K562 (cell line): ENCODE measurements around the gene G2E3. TPM values are rescaled to one million over a fixed set of nuclear protein-coding genes. Genes with fewer than 3 reads are reported as not detected.

Source experiments
- ATAC-seq: fragments of 200-7000 bp; cut with Tn5 transposase; 3 replicates; pipeline ENCODE4 v1.9.1; 2020; ENCODE audit warnings: moderate library complexity
- BruUV-seq: library from RNA; stranded (reverse); fragments of 400-500 nt; replicated peaks from 2 replicates; lab custom pipeline; 2021; lab: Mats Ljungman, UMichigan
- CTCF ChIA-PET: fragments of 300-600 bp; formaldehyde crosslinking; extraction: SDS; loops from one replicate; lab custom pipeline; 2021; ENCODE audit warnings: low intra/inter-chr PET ratio; lab: Yijun Ruan, JAX
- POLR2A ChIA-PET: fragments of 300-600, 350-650 bp; sonication (Branson Sonifier 250); formaldehyde crosslinking; extraction: SDS; loops from one replicate; lab custom pipeline; 2021; ENCODE audit warnings: antibody characterized with exemption, inconsistent platforms; lab: Yijun Ruan, JAX
- DNase-seq, 4 experiments: peaks; one replicate each; pipeline versions ENCODE4 v3.0.0 to v3.0.0-alpha.2; 2011 to 2018; ENCODE audit warnings: low spot score in 3 of 4, mixed read lengths in 3 of 4; ENCODE audit errors: extremely low read depth in 1 of 4
- FAIRE-seq: peaks from 2 replicates; lab custom pipeline; 2011; peaks lifted over from hg19 to GRCh38; lab: Jason Lieb, UNC
- H2AFZ ChIP-seq: 2 replicates; pipeline ENCODE4 v1.6.0; 2011; ENCODE audit warnings: low read depth, low read length, control low read depth, inconsistent platforms
- H3K27ac ChIP-seq: fragments of 200-600 bp; 3 replicates; pipeline ENCODE4 v1.8.0; 2011; ENCODE audit warnings: low read depth, mild to moderate bottlenecking, control low read depth, inconsistent platforms, low read length, moderate library complexity, mixed read lengths; ENCODE audit errors: extremely low read depth
- H3K27me3 ChIP-seq, 2 experiments: fragments of 300-600 bp in 1 of 2; 2 replicates in 1 of 2; 3 replicates in 1 of 2; pipeline versions ENCODE4 v1.6.0 to v1.8.0; 2011; ENCODE audit warnings: inconsistent platforms in 2 of 2, low read length in 2 of 2, mild to moderate bottlenecking in 1 of 2, mixed read lengths in 1 of 2, moderate library complexity in 1 of 2; ENCODE audit not compliant: control insufficient read depth in 2 of 2, insufficient read depth in 2 of 2
- H3K36me3 ChIP-seq: fragments of 300-600 bp; 3 replicates; pipeline ENCODE4 v1.8.0; 2011; ENCODE audit warnings: mild to moderate bottlenecking, low read length, inconsistent platforms; ENCODE audit not compliant: control insufficient read depth, insufficient read depth
- H3K4me1 ChIP-seq, 2 experiments: fragments of 200-600 bp in 1 of 2; replicated peaks in 1 of 2; 2 replicates in 1 of 2; 3 replicates in 1 of 2; pipeline versions ENCODE4 v1.5.1 to v1.8.0; 2011; ENCODE audit warnings: inconsistent platforms in 2 of 2, low read length in 2 of 2, mild to moderate bottlenecking in 1 of 2, mixed read lengths in 1 of 2, moderate library complexity in 1 of 2; ENCODE audit not compliant: control insufficient read depth in 2 of 2, insufficient read depth in 2 of 2
- H3K4me2 ChIP-seq: 2 replicates; pipeline ENCODE4 v1.6.1; 2011; ENCODE audit warnings: low read length, control low read depth, inconsistent platforms, mixed read lengths; ENCODE audit not compliant: insufficient read depth
- H3K4me3 ChIP-seq: fragments of 200-600 bp; sonication (generic), shearing (Covaris generic); 2 replicates; pipeline ENCODE4 v1.5.1; 2016; ENCODE audit warnings: control low read depth, inconsistent platforms
- H3K79me2 ChIP-seq: fragments of 200-600 bp; 3 replicates; pipeline ENCODE4 v1.8.0; 2011; ENCODE audit warnings: low read length, inconsistent platforms; ENCODE audit not compliant: control insufficient read depth, insufficient read depth
- H3K9ac ChIP-seq, 2 experiments: 2 replicates each; pipeline versions ENCODE4 v1.6.0 to v1.6.1; 2011; ENCODE audit warnings: low read depth in 2 of 2, low read length in 2 of 2, control low read depth in 1 of 2, inconsistent platforms in 1 of 2, mild to moderate bottlenecking in 1 of 2, mixed read lengths in 1 of 2; ENCODE audit not compliant: insufficient read depth in 1 of 2
- H3K9me1 ChIP-seq: one replicate; pipeline ENCODE4 v1.6.0; 2011; ENCODE audit warnings: inconsistent platforms, mild to moderate bottlenecking, low read length, moderate library complexity; ENCODE audit not compliant: control insufficient read depth, insufficient read depth
- H3K9me3 ChIP-seq: replicated peaks from 2 replicates; pipeline ENCODE4 v1.5.1; 2011; ENCODE audit warnings: low read depth, low read length, inconsistent platforms; ENCODE audit not compliant: control insufficient read depth, insufficient read depth
- H4K20me1 ChIP-seq: replicated peaks from 2 replicates; pipeline ENCODE4 v1.6.1; 2011; ENCODE audit warnings: low read length, inconsistent platforms, mixed read lengths; ENCODE audit not compliant: control insufficient read depth, insufficient read depth
- ELF2 ChIP-seq: fragments of 250-450 bp; sonication (Bioruptor Pico); IDR thresholded peaks from 2 replicates; pipeline ENCODE4 v1.5.0; 2021; ENCODE audit warnings: mild to moderate bottlenecking
- GTF2E2 ChIP-seq: fragments of 200-800 bp; sonication (Bioruptor generic); IDR thresholded peaks from 2 replicates; pipeline ENCODE4 v1.6.1; 2016; ENCODE audit warnings: missing genetic modification characterization, missing compliant biosample characterization
- KLF16 ChIP-seq: IDR thresholded peaks from 2 replicates; pipeline ENCODE4 v1.6.1; 2016; ENCODE audit warnings: antibody characterized with exemption
- NEUROD1 ChIP-seq: fragments of 150-350 bp; IDR thresholded peaks from 2 replicates; pipeline ENCODE4 v1.6.1; 2014; ENCODE audit warnings: borderline replicate concordance, low read length, low read depth; ENCODE audit not compliant: partially characterized antibody
- POLR2G ChIP-seq: fragments of 200-400 bp; formaldehyde crosslinking; IDR thresholded peaks from 2 replicates; pipeline ENCODE4 v1.6.1; 2017; ENCODE audit warnings: low read depth, mild to moderate bottlenecking, antibody characterized with exemption, low read length, moderate library complexity
- RHOXF2B ChIP-seq: fragments of 250-450 bp; sonication (Bioruptor Pico); conservative IDR thresholded peaks from 2 replicates; pipeline ENCODE4 v1.5.1; 2021
- TBL1XR1 ChIP-seq, 2 experiments: IDR thresholded peaks; 2 replicates each; pipeline ENCODE4 v1.6.1; 2012; ENCODE audit warnings: improper control_type of control experiment in 2 of 2, low read length in 2 of 2, mild to moderate bottlenecking in 1 of 2
- TFAM ChIP-seq: fragments of 250-450 bp; sonication (Bioruptor Pico); conservative IDR thresholded peaks from 2 replicates; pipeline ENCODE4 v1.5.0; 2021; ENCODE audit warnings: mild to moderate bottlenecking, moderate library complexity
- ZNF184 ChIP-seq: sonication (generic); formaldehyde crosslinking; IDR thresholded peaks from 2 replicates; pipeline ENCODE4 v1.5.0; 2020; ENCODE audit warnings: missing genetic modification reagents
- ZZZ3 ChIP-seq: fragments of 450-650 bp; IDR thresholded peaks from 2 replicates; pipeline ENCODE4 v1.6.1; 2016; ENCODE audit warnings: antibody characterized with exemption, mild to moderate bottlenecking, moderate library complexity
- WGBS: fragments of 100-300 bp; shearing (Covaris generic); methylation state at CpG from one replicate; pipeline ENCODE4 v1.1.6; 2016; ENCODE audit warnings: low coverage, mixed read lengths; ENCODE audit not compliant: insufficient coverage; ENCODE audit errors: missing lambda C conversion rate; 5-methylcytosine and 5-hydroxymethylcytosine counted together
- in situ Hi-C: fragments of 300-500 bp; cut with MboI; formaldehyde crosslinking; loops from 4 replicates; pipeline ENCODE4 v1.15.0; 2018; ENCODE audit warnings: inconsistent platforms, mixed read lengths
- intact Hi-C: fragments of 100-400 bp; cut with micrococcal nuclease; formaldehyde crosslinking; loops from 2 replicates; pipeline ENCODE4 v1.14.2; 2022
- polyA plus RNA-seq, 8 experiments: library from polyadenylated mRNA; depleted of rRNA in 4 of 8; stranded (reverse) in 5 of 8; unstranded in 3 of 8; fragments of >200 nt; fragmentation: Nextera tagmentation in 2 of 8; fragmentation: Illumina TruSeq in 1 of 8; extraction: Ambion mirVana in 2 of 8; extraction: Trizol in 1 of 8; gene quantifications; 2 replicates each; pipeline versions ENCODE4 v1.2.1 to v1.2.3, GENCODE V29; 2011 to 2014; ENCODE audit warnings: inconsistent platforms in 1 of 8, missing spikeins in 1 of 8
- total RNA-seq, 7 experiments: library from RNA; depleted of rRNA in 6 of 7; stranded (reverse); fragments of >200 nt in 6 of 7; fragmentation: Illumina TruSeq in 2 of 7; extraction: Trizol in 2 of 7; gene quantifications; 2 replicates each; pipeline versions ENCODE4 v1.2.1 to v1.2.3, GENCODE V29; 2011 to 2021; ENCODE audit warnings: low replicate concordance in 1 of 7
- TF ChIP-seq, protein P1 (sequence below): fragments of 450-650 bp; IDR thresholded peaks from 2 replicates; pipeline ENCODE4 v1.6.1; 2018; ENCODE audit not compliant: partially characterized antibody

Gene G2E3
- total and polyA plus RNA-seq, 9 of the 15 experiments (the other 6 are each of a cell fraction or from before 2014, with no cell fraction given): 9.8 to 53.5 (median 24.7) TPM

GRCh38 chr14:30573966-30574365, 15.0 kb downstream of the G2E3 start:
- Histone ChIP-seq H3K9me1 (peaks cover 3% of the 10 kb centered on the region), H3K27me3 (no peaks in the 10 kb centered on the region), H3K9me3 (no peaks in the 10 kb centered on the region), H3K4me2 (no peak overlapping the region), H3K36me3 (0 out of 3 replicates have a peak, but pooled peaks cover 2% of the 10 kb centered on the region), H4K20me1 (peaks cover 16% of the 10 kb centered on the region; the same call in 1 of the 2 replicates), H3K4me3 (no peak overlapping the region), H3K9ac (no peak overlapping the region), H3K27ac (no peak overlapping the region), H3K79me2 (peaks cover 99% of the 10 kb centered on the region), H2AFZ (no peak overlapping the region), H3K4me1 (peaks cover 0 to 8% of the 10 kb centered on the region in 2 experiments; a peak in 3 of 5 replicates)
- no TSS peak for BruUV-seq
- 49% methylated on average over 2 of the region's 2 CpGs for WGBS
- DNase-seq (no peak), FAIRE-seq (no peak), ATAC-seq (no peak)
- TF ChIP-seq ZNF184 (no peak), NEUROD1 (no peak), TFAM (no peak), KLF16 (no peak), RHOXF2B (no peak), ZZZ3 (no peak), TBL1XR1 (IDR thresholded peaks at IDR 0.05; ENCODE audit: low read length in 2 of 2) (no peak), POLR2G (no peak), GTF2E2 (tag) (no peak), ELF2 (CRISPR knock-in tag) (no peak)
- TF ChIP-seq, protein P1, sequence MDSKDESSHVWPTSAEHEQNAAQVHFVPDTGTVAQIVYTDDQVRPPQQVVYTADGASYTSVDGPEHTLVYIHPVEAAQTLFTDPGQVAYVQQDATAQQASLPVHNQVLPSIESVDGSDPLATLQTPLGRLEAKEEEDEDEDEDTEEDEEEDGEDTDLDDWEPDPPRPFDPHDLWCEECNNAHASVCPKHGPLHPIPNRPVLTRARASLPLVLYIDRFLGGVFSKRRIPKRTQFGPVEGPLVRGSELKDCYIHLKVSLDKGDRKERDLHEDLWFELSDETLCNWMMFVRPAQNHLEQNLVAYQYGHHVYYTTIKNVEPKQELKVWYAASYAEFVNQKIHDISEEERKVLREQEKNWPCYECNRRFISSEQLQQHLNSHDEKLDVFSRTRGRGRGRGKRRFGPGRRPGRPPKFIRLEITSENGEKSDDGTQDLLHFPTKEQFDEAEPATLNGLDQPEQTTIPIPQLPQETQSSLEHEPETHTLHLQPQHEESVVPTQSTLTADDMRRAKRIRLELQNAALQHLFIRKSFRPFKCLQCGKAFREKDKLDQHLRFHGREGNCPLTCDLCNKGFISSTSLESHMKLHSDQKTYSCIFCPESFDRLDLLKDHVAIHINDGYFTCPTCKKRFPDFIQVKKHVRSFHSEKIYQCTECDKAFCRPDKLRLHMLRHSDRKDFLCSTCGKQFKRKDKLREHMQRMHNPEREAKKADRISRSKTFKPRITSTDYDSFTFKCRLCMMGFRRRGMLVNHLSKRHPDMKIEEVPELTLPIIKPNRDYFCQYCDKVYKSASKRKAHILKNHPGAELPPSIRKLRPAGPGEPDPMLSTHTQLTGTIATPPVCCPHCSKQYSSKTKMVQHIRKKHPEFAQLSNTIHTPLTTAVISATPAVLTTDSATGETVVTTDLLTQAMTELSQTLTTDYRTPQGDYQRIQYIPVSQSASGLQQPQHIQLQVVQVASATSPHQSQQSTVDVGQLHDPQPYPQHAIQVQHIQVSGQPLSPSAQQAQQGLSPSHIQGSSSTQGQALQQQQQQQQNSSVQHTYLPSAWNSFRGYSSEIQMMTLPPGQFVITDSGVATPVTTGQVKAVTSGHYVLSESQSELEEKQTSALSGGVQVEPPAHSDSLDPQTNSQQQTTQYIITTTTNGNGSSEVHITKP: no peak
- in situ Hi-C loops: no loop called here
- POLR2A ChIA-PET: no interaction called here
- intact Hi-C loops: no loop called here
- CTCF ChIA-PET: no interaction called here
